Cerebellar nuclear complex (tissue), 1 donor: Measurements from ENCODE around the gene EXD3.
"Not testable (repeated sequence)": the region's sequence is repeated elsewhere in the genome, so short reads cannot be mapped to it uniquely, and the experiment has no call there.

Source experiments
- DNase-seq, 2 experiments: peaks; one replicate each; lab custom pipeline; 2025; lab: John Stamatoyannopoulos, UW

EXD3 gene

DNA sequence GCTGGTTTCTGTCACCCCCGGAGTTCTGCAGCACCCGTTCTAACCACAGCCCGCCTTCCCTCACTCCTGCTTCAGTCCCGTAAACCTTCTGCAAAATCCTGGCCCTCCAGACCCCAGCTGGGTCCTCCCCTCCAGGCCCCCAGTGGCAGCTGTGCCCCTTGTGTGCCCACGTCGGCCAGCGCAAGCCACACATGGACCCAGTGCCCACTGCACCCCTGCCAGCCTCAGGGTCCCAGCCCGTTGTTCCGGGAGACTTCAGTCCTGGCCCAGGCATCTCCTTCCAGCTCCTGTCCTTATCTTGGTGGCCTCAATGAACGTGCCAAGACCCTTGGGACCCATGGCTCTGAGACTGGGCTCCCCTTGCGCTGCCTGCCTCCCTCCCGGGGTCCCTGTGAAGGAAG, 43.2 kb downstream of the EXD3 start:
- DNase-seq: no peak

DNA sequence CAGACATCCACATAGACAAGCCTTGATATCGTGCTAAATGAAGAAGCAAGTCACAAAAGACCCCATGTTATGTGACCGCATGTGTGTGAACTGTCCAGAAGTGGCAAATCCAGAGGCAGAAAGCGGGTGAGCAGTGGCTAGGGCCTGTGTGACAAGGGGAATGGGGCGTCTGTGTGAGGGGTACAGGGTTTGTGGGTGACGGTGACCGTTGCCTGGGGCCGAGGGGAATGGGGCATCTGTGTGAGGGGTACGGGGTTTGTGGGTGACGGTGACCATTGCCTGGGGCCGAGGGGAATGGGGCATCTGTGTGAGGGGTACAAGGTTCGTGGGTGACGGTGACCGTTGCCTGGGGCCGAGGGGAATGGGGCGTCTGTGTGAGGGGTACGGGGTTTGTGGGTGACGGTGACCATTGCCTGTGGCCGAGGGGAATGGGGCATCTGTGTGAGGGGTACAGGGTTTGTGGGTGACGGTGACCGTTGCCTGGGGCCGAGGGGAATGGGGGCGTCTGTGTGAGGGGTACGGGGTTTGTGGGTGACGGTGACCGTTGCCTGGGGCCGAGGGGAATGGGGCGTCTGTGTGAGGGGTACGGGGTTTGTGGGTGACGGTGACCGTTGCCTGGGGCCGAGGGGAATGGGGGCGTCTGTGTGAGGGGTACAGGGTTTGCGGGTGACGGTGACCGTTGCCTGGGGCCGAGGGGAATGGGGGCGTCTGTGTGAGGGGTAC, 44.1 kb downstream of the EXD3 start:
- DNase-seq: not testable (repeated sequence)

DNA sequence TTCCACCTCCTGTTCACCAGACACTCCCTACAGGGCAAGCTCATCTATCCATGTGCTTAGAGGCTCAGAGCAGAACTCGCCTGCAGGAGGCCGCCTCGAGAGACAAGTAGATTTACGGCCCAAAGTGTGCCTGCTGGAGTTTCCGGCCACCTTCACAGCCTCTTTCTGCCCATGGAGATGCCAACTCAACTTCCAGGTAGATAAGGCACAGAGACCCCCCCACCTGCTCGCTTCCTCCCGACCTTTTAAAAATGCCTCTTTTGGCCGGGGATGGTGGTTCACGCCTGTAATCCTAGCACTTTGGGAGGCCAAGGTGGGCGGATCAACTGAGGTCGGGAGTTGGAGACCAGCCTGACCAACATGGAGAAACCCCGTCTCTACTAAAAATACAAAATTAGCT, 46.6 kb downstream of the EXD3 start:
- DNase-seq: no peak

DNA sequence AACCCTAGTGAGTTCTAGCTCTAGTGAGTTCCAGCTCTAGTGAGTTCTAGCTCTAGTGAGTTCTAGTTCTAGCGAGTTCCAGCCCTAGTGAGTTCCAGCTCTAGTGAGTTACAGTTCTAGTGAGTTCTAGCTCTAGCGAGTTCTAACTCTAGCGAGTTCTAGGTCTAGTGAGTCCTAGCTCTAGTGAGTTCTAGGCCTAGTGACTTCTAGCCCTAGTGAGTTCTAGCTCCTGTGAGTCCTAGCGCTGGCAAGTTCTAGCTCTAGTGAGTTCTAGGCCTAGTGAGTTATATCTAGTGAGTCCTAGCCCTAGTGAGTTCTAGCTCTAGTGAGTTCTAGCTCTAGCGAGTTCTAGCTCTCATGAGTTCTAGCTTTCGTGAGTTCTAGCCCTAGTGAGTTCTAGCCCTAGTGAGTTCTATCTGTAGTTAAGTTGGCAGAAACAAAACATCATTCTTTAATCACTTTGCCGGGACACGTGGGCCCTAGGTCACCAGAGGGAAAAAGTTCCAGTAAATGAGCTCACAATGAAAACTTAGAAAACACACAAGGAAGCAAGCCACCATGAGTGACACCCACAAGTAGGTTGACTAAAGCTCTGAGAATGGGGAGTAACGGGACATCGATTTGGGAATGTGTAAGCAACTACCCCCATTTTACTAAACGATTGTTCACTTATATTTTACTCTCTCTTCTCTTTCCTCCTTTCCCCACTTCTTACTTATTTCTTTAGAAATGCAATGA, 47.5 kb downstream of the EXD3 start:
- DNase-seq: no peak

DNA sequence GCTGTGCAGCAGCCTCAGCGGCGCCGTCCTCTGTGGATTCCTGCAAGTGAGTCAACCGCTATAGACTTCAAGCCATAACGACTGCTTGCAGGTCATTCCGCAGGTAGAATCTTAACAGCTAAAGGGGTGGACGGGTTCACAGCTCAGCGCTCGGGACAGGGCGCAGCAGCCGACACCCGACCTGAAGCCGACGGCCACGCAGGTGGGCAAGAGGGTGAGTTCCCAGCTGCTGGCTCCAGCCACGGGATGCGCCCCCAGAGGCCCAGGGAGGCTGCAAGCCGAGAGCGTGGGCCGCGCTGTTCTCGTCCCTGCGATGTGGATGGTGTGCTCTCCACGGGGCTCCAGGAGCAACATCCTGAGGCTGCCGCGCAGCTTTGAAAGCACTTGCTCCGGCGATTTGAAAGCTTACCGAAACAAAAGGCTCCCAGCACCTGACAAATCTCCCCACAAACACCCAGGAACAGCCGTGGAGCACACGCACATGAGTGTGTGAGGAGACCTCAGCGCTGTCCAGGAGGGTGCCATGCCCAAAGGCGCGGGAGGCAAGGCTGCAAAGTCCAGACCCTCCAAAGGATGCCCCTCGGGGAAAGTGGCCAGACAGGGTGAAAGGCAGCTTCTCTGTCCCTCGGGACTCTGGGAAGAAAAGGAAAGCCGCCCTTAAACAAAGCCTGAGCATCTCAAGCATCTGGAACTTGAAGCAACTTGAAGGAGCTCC, 48.7 kb downstream of the EXD3 start:
- no peak for DNase-seq

DNA sequence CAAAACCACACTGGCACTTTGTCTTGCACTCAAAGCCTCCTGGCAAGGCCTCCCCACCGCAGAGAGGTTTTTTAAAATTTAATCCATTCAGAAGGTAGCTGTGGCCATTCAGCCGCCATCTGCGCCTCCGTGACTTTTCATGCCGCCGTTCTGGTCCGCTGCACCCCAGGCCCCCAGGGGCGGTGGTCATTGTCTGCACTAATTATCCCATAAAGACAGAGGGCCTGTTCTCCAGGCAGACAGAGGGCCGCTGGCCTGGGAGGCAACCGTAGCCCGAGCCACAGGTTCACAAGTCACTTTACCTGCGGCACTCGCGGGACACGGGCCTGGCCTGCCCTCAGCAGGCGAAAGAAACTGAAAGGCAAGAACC, 49.4 kb downstream of the EXD3 start:
- DNase-seq: no peak

DNA sequence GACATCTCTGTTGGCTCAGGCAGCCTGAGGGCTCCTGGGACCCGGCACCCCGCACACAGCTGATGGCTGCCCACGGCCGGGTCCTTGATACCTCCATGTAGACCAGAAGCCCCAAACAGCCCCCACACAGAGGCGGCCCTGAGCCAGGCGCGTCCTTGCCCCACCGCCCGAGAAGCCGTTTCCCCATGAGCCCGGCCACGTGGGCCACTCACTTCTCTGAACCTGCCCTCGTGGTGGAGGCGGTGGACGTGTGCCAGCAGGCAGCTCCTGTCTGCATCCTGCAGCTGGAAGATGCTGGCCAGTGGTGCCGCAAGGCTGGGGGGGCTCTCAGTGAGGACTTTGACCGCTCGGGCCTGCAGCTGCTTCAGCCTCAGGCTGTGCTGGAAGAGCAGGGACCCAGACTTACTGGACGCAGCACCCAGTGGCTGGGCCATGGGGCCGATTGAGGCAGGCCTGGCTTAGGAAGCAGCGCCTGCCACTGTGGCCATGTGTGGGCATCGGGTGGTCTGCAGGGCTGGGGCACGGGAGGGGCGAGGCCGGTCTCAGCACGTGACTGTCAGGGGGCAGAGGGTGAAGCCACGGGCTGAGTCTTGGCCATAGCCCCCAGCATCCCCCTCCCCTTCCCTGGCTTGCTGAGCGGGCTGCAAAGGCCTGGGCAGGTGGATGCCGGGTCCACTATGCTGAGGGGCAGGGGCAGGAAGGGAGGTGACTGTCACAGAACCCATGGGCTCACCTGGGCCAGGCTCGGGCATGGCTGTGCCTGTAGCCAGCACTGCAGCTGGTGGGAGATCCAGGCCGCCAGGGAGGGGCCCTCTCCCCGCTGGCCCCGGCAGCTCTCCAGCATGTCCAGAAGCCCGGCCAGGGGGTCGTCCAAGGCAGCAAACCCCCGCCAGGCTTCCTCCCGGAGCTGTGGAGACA, 50.0 kb downstream of the EXD3 start:
- DNase-seq: no peak

DNA sequence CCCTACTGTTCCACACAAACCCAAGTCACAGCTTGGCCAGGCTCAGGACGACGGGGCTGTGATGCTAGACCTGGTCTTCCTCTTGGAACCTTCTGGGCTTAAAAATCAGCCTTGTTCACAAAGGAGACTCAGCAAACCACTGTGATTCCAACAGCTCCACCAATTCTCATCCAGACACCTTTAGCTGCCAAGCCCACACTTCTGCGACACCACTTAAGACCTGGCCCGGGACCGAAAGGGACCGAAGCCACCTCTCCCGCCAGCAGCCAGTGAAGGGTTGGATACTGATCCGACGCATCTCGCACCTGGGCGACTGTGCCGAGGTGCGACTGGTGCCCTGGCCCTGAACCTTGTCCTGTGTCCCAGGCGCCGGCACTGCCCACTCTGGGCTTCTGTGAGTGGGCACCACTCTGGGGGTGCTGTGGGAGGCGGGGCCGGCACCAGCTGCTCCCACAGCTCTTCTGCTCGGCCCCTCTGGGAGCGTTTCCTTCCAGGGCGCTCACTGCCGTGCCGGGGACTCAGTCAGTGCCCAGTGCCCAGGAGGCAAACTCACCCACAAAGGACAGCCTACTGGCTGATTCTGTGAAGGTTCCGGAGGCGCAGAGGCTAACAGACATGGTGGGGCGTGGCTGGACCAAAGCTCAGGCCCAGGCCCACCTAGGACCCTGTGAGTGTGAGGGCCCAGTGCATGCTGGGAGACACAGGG, 50.9 kb downstream of the EXD3 start:
- DNase-seq: no peak

DNA sequence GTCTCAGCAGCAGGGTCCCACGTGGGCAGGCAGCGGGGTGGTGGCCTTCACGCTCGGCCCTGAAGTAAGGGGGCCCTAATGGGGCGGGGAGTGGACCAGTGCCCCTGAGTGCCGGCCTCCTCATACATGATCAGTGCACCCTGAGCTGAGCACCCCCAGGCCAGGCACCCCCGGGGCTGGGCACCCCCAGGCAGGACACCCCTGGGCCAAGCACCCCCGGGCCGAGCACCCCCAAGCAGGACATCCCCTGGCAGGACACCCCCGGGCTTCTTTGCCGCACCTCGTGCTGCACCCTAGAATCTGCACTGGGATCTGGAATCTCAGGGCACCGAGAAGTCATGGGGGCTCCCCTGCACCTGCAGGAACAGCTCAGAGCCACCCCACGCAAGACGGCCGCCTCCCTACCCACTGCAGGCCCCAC, 51.4 kb downstream of the EXD3 start:
- no peak for DNase-seq

DNA sequence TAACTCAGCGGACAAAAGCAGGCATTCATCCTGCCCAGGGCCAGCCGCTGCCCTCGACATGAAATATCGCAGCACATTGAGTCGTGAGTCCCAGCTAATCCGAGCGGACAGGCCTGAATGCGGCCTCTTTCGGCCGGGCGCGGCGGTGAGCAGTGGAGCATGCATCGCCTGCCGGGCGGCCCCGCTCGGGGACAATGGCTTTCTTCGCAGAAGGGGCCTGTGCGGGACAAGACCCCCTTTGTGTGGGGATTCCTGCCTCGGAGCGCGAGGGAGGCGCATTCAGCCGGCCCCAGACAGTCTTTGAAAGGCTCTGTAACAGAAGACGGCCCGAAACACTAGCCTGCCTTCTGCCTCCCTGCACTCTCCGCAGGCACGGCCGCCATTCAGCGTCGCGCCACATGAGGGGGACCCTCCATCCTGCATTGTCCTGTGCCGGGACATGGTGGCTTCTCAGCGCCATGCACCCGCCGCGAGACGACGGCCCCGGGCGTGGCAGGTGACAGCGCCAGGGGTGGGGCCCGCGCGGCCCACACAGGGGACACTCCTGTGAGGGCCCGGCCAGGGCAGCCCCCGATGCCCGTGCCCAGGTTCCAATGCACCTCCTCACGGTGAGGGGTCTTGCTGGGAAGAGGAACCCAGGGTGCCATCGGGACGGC, 52.0 kb downstream of the EXD3 start:
- no peak for DNase-seq

DNA sequence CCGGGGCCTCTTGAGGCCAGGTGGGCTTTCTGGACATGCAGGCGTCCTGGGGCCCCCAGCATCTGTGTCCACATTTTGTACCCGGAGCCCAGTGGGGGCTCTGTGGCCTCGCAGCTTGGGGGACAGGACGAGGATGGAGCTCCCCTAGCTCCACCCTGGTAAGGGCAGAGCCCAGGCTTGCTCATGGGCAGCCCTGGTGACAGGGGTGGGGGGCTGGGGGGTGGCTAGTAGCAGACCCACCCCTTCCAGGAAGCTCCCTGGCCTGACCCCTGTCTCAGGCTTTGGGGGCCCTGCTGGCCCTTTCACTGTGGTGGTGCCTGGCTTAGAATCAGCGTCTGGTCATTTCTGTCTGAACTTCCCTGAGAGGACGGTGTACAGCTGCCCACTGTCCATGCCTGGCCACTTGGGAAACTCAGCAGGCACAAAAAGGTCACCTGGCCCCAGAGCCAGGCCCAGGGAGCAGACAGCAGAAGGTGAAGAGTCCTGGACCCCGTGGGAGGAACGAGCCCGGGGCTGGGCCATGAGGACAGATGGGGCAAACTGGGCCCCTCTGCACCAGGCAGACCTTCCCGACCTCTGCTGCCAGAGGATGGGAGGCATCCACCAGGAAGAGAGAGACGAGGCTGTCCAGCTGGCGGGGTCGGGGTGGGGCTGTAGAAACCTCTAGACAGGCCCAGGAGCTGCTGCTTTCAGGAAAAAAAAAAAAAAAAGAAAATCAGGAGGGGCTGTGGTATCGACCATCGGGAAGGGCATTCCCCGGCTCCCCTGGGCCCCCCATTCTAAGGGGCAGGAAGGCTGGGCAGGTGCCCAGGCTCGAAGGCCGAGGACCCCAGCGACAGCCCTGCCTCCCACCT, 52.8 kb downstream of the EXD3 start:
- no peak for DNase-seq

DNA sequence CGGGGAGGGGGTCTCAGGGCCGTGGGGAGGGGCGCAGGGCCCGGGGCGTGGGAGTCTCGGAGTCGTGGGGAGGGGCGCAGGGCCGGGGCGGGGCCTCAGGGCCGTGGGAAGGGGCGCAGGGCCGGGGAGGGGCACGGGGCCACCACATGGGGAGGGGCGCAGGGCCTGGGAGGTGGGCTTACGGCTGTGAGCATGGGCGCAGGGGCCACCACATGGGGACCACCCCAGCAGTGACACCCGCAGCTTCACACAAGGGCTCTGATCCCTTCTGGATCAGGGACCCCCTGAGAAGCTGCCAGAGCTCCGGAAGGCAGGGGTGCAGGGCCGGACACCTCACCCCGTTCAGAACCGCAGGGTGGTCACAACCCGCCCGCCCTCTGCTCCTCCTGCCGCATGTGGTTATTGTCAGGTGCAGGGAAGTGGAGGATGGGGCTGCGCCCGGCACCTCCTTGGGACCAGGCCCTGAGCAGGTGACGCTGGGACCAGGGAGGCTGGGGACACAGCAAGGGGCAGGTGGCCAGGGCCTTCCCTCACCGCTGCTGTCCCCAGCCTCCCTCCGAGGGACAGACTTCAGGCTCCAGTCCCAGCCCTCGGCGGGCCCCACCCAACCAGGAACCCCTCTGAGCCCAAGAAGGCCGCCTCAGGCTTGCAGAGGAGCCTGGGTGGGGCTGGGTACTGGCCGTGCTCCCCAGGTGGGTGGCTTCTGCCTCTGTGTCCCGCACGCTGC, 53.7 kb downstream of the EXD3 start:
- no peak for DNase-seq

DNA sequence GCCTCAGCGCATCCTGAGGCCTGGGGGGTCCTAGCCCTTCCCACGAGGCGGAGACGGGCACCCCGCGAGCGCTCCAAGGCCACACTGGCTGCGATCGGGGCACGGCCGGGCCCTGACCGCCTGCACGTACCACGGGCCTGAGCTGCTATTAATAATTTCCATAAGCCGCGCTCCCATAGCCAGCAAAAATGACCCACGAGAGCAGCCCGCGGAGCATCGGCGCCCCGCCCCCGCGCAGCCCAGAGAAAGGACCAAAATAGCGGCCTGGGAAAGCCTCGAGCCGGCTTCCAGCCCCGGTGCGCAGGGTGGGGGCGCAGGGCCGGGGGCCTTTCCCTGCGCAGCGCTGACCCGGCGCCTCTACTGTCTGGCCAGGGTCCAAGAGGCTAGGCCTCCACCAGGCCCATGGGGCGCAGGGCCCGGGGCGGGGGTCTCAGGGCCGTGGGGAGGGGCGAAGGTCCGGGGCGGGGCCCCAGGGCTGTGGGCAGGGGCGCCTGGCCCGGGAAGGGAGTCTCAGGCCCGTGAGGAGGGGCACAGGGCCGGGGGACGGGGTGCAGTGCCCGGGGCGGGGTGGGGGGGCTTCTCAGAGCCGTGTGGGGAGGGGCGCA, 54.4 kb downstream of the EXD3 start:
- no peak for DNase-seq

DNA sequence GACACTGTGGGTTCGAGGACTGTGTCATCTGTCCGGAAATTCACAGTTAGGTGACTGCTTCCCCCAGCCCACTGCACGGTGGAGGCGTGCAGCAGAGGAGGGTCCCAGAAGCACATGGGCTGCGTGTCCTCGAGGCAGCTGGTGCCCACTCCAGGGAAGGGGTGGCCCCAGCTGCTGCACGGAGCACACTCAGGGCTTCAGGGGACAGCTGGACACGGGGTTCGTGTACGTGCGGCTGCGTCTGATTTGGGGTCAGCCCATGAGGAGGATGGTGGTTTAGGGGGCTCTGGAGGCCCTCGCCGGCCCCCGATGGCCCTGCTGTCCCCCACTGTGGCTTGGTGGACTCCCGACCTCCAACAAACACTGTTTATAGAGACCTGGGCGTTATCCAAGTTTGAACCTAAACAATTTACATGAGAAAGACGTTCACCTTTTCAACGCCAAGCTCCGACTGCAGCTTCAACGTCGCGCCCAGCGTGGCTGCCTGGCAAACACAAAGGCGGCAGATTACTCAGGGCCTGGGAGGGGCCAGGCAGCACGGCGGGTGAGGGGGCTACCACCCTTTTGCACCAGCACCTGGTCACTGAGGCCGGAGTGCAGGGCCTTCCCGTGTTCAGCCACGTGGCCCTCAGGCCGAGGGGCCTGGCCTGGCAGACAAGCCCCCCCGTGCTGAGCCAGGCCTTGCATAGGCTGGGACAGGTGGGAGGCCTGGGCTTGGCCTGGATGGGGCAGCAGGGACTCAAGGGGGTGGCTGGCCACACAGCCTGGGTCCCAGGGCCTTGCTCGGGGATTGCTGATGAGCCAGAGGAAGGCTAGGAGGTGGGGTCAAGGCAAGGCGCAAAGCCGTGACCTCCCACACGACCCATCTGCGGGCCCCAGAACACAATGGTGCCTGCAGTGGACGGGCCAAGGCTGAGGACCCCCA, 55.2 kb downstream of the EXD3 start:
- DNase-seq: no peak

DNA sequence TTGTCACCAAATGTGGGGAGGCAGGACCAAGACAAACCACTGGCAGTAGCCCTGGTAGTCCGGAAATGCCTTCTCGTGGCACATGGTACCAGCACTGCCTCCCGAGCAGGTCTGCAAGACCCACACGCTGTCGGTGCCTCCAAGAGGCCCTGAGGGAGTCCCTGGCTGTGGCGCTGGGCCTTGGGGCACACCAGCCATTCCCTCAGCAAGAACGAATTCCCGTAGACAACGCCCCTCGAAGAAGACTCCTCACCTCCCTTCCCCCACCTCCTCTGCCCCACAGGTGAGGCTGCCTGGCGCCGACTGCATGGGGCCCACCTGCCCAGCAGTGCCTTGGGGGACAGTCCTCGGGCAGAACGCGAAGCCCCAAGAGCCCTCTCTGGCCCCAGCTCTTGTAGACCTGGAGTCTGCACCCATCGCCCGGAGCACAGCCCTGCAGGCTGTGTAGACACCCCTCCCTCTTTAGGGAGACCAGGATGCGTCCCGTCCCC, 56.0 kb downstream of the EXD3 start:
- no peak for DNase-seq

DNA sequence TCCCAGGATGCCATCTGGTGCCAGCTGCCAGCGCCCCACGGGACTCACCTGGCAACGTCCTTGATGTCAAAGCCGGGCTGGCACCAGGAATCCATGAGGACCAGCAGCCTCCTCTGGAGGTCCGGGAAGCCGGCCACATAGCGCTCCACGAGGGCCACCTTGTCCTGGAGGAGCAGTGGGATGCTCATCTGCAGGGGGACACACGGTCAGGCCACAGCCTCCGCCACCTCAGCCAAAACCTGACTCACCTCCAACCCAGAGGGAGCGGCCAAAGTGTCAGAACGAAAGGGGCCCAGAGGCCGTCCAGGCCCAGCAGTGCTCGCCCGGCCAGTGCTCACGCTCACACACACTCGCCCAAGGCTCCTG, 56.5 kb downstream of the EXD3 start:
- DNase-seq: no peak
